HepG2 (cell line): Measurements from ENCODE around the gene KLHDC4. TPM values are rescaled to one million over a fixed set of nuclear protein-coding genes. Genes with fewer than 3 reads are reported as not detected.
"Not testable (repeated sequence)": the region's sequence is repeated elsewhere in the genome, so short reads cannot be mapped to it uniquely, and the experiment has no call there.

ENCODE experiments used
- ATAC-seq: fragments of 200-7000 bp; cut with Tn5 transposase; 3 replicates; pipeline ENCODE4 v1.9.1; 2020; ENCODE audit warnings: mild to moderate bottlenecking, moderate library complexity
- BruUV-seq: library from RNA; stranded (reverse); fragments of 400-500 nt; replicated peaks from 2 replicates; lab custom pipeline; 2021; lab: Mats Ljungman, UMichigan
- CTCF ChIA-PET: fragments of 300-600 bp; formaldehyde crosslinking; extraction: SDS; loops from one replicate; lab custom pipeline; 2021; ENCODE audit warnings: low total read pairs, inconsistent platforms, low intra/inter-chr PET ratio; lab: Yijun Ruan, JAX
- POLR2A ChIA-PET: fragments of 350-600 bp; sonication (Branson Sonifier 250); formaldehyde crosslinking; loops from one replicate; lab custom pipeline; 2020; ENCODE audit warnings: antibody characterized with exemption, inconsistent platforms; lab: Yijun Ruan, JAX
- DNase-seq: peaks from one replicate; pipeline ENCODE4 v3.0.0-alpha.2; 2015; ENCODE audit warnings: low spot score
- FAIRE-seq: peaks from 3 replicates; lab custom pipeline; 2011; peaks lifted over from hg19 to GRCh38; lab: Jason Lieb, UNC
- H2AFZ ChIP-seq: one replicate; pipeline ENCODE4 v1.6.1; 2011; ENCODE audit warnings: low read length, inconsistent platforms
- H3K27ac ChIP-seq: fragments of 300-600 bp; 3 replicates; pipeline ENCODE4 v1.8.0; 2011; ENCODE audit warnings: mixed run types, mild to moderate bottlenecking, mixed read lengths, low read length, inconsistent platforms; ENCODE audit not compliant: insufficient read depth; ENCODE audit errors: extremely low read length
- H3K27me3 ChIP-seq, 2 experiments: fragments of 200-600 bp in 1 of 2; 2 replicates in 1 of 2; 3 replicates in 1 of 2; pipeline versions ENCODE4 v1.6.0 to v1.8.0; 2011; ENCODE audit warnings: low read length in 2 of 2, mild to moderate bottlenecking in 2 of 2, moderate library complexity in 2 of 2, inconsistent platforms in 1 of 2; ENCODE audit not compliant: insufficient read depth in 2 of 2, control insufficient read depth in 1 of 2
- H3K36me3 ChIP-seq, 2 experiments: fragments of 200-600 bp in 1 of 2; replicated peaks in 1 of 2; 2 replicates in 1 of 2; 3 replicates in 1 of 2; pipeline versions ENCODE4 v1.5.1 to v1.8.0; 2011; ENCODE audit warnings: low read length in 2 of 2, inconsistent platforms in 1 of 2; ENCODE audit not compliant: insufficient read depth in 2 of 2, control insufficient read depth in 1 of 2
- H3K4me1 ChIP-seq: 2 replicates; pipeline ENCODE4 v1.5.1; 2012; ENCODE audit warnings: low read length, inconsistent platforms; ENCODE audit not compliant: insufficient read depth
- H3K4me2 ChIP-seq: 2 replicates; pipeline ENCODE4 v1.6.0; 2011; ENCODE audit warnings: low read depth, low read length, inconsistent platforms
- H3K4me3 ChIP-seq, 3 experiments: fragments of 200-600 bp in 1 of 3; sonication (generic), shearing (Covaris generic) in 1 of 3; replicated peaks in 1 of 3; 2 replicates each; pipeline ENCODE4 v1.5.1; 2011 to 2016; ENCODE audit warnings: low read length in 3 of 3, inconsistent platforms in 2 of 3, low read depth in 2 of 3, mild to moderate bottlenecking in 2 of 3, control low read depth in 1 of 3, mixed read lengths in 1 of 3; ENCODE audit not compliant: insufficient read depth in 1 of 3
- H3K79me2 ChIP-seq: one replicate; pipeline ENCODE4 v1.6.1; 2011; ENCODE audit warnings: low read length, inconsistent platforms; ENCODE audit not compliant: insufficient read depth
- H3K9ac ChIP-seq: 2 replicates; pipeline ENCODE4 v1.6.0; 2011; ENCODE audit warnings: mild to moderate bottlenecking, low read depth, low read length, inconsistent platforms; ENCODE audit not compliant: insufficient read depth
- H3K9me3 ChIP-seq: 2 replicates; pipeline ENCODE4 v1.5.1; 2012; ENCODE audit warnings: mild to moderate bottlenecking, low read length
- H4K20me1 ChIP-seq: 2 replicates; pipeline ENCODE4 v1.6.0; 2011; ENCODE audit warnings: inconsistent platforms, mild to moderate bottlenecking, low read length, moderate library complexity; ENCODE audit not compliant: insufficient read depth
- GFI1 ChIP-seq: sonication (generic); formaldehyde crosslinking; IDR thresholded peaks from 2 replicates; pipeline ENCODE4 v1.5.0; 2020; ENCODE audit warnings: missing genetic modification reagents, mild to moderate bottlenecking, borderline replicate concordance
- MIER3 ChIP-seq: IDR thresholded peaks from 2 replicates; pipeline ENCODE4 v1.6.1; 2016; ENCODE audit warnings: missing compliant biosample characterization, borderline replicate concordance
- RAD21 ChIP-seq: fragments of 450-650 bp; formaldehyde crosslinking; IDR thresholded peaks from 2 replicates; pipeline ENCODE4 v1.5.0; 2020; ENCODE audit warnings: mild to moderate bottlenecking
- SOX13 ChIP-seq, 3 experiments: fragments of 450-650 bp in 1 of 3; sonication (generic) in 1 of 3; formaldehyde crosslinking in 1 of 3; IDR thresholded peaks in 2 of 3; conservative IDR thresholded peaks in 1 of 3; 2 replicates each; pipeline versions ENCODE4 v1.5.0 to v1.6.1; 2016 to 2020; ENCODE audit warnings: antibody characterized with exemption in 1 of 3, mild to moderate bottlenecking in 1 of 3, missing compliant biosample characterization in 1 of 3, missing genetic modification reagents in 1 of 3, moderate library complexity in 1 of 3
- TBX3 ChIP-seq: fragments of 450-650 bp; IDR thresholded peaks from 2 replicates; pipeline ENCODE4 v1.6.1; 2017; ENCODE audit warnings: antibody characterized with exemption, mild to moderate bottlenecking, inconsistent platforms, borderline replicate concordance
- THAP9 ChIP-seq: sonication (generic); formaldehyde crosslinking; IDR thresholded peaks from 2 replicates; pipeline ENCODE4; 2020; ENCODE audit warnings: missing genetic modification reagents, mild to moderate bottlenecking, borderline replicate concordance
- THRA ChIP-seq: sonication (generic); formaldehyde crosslinking; IDR thresholded peaks from 2 replicates; pipeline ENCODE4 v1.4.0; 2020; ENCODE audit warnings: missing genetic modification reagents, borderline replicate concordance
- UBTF ChIP-seq: sonication (generic); formaldehyde crosslinking; IDR thresholded peaks from 2 replicates; pipeline ENCODE4 v1.4.0; 2020; ENCODE audit warnings: mild to moderate bottlenecking, missing genetic modification reagents
- ZNF350 ChIP-seq: sonication (generic); formaldehyde crosslinking; IDR thresholded peaks from 2 replicates; pipeline ENCODE4 v1.4.0; 2020; ENCODE audit warnings: mild to moderate bottlenecking, low read depth, missing genetic modification reagents, borderline replicate concordance
- ZNF792 ChIP-seq: IDR thresholded peaks from 2 replicates; pipeline ENCODE4 v1.6.1; 2016
- ZSCAN9 ChIP-seq: IDR thresholded peaks from 2 replicates; pipeline ENCODE4 v1.6.1; 2016; ENCODE audit warnings: borderline replicate concordance
- WGBS: methylation state at CpG from one replicate; pipeline ENCODE4 v1.1.6; 2017; ENCODE audit warnings: low lambda C conversion rate; 5-methylcytosine and 5-hydroxymethylcytosine counted together
- in situ Hi-C: cut with HindIII; loops from 2 replicates; pipeline ENCODE4 v1.10.0; 2017; ENCODE audit warnings: low pct_unique_long_range_greater_than_20kb; ENCODE audit not compliant: extremely low pct_ligation_motif_present
- intact Hi-C: fragments of 100-400 bp; cut with micrococcal nuclease; formaldehyde crosslinking; loops from one replicate; pipeline ENCODE4 v1.10.0; 2022; ENCODE audit not compliant: unreplicated experiment
- polyA plus RNA-seq, 8 experiments: library from polyadenylated mRNA; depleted of rRNA in 3 of 8; stranded (reverse) in 7 of 8; unstranded in 1 of 8; fragments of >200 nt; fragmentation: Illumina TruSeq in 4 of 8; extraction: Trizol in 4 of 8; gene quantifications; 2 replicates each; pipeline versions ENCODE4 v1.2.1 to v1.2.3, GENCODE V29; 2011 to 2016; ENCODE audit warnings: low read depth in 4 of 8, missing spikeins in 1 of 8, mixed read lengths in 1 of 8; ENCODE audit not compliant: insufficient read depth in 1 of 8
- total RNA-seq, 5 experiments: library from RNA; depleted of rRNA; stranded (reverse); fragments of >200 nt; fragmentation: Illumina TruSeq; extraction: Trizol; gene quantifications; 2 replicates each; pipeline ENCODE4 v1.2.3, GENCODE V29; 2016; ENCODE audit warnings: low read depth in 1 of 5

KLHDC4 gene
- total and polyA plus RNA-seq, 2 of the 13 experiments (the other 11 are each of a cell fraction or from before 2014, with no cell fraction given), result 18.7 to 31.8 TPM

GRCh38 chr16:87788730-87789436, 23.1 kb upstream of the KLHDC4 start (continued):
- peak; percentile 83 for TF ChIP-seq GFI1 (CRISPR knock-in tag)
- 0 out of 2 replicates have a peak, but pooled peaks have one; percentile 3 for TF ChIP-seq MIER3 (CRISPR knock-in tag)
- TF ChIP-seq ZNF792, result peak; percentile 33; the same call in 1 of the 2 replicates
- TF ChIP-seq THRA (CRISPR knock-in tag), result peak; percentile 27; the same call in 1 of the 2 replicates
- TF ChIP-seq TBX3, result peak; percentile 43; the same call in 1 of the 2 replicates
- not testable (repeated sequence) for TF ChIP-seq SOX13 (IDR thresholded peaks at IDR 0.05)
- peak in 1 of 2 experiments; percentile 57; a peak in 2 of 4 replicates for TF ChIP-seq SOX13 (CRISPR knock-in tag; conservative IDR thresholded peaks at IDR 0.05 in 1 of 2, IDR thresholded peaks at IDR 0.05 in 1 of 2)
- TF ChIP-seq ZSCAN9 (CRISPR knock-in tag), result 0 out of 2 replicates have a peak, but pooled peaks have one; percentile 25
- peak; percentile 24; the same call in 1 of the 2 replicates for TF ChIP-seq RAD21 (CRISPR knock-in tag)

- DNase-seq, intact Hi-C loops, H3K27me3 ChIP-seq, FAIRE-seq, H3K79me2 ChIP-seq, H3K9me3 ChIP-seq, CTCF ChIA-PET, H3K4me3 ChIP-seq, H3K36me3 ChIP-seq, ATAC-seq, H4K20me1 ChIP-seq, H2AFZ ChIP-seq, BruUV-seq, in situ Hi-C loops: not testable (repeated sequence)
- Histone ChIP-seq H3K27ac (peak overlapping the region; percentile 88), H3K4me1 (peaks cover 72% of the 10 kb centered on the region), H3K4me2 (0 out of 2 replicates have a peak overlapping the region, but pooled peaks have one; percentile 82), H3K9ac (0 out of 2 replicates have a peak overlapping the region, but pooled peaks have one; percentile 76)
- 94% methylated on average over 2 of the region's 2 CpGs for WGBS
- POLR2A ChIA-PET, result interaction anchor here (1.0 to 5.1 kb wide), 5 partner anchors 7 to 83 kb away, joined by 3 to 63 read pairs (median 5); partner anchors contain the start of gene SLC7A5
- TF ChIP-seq UBTF (CRISPR knock-in tag), result 0 out of 2 replicates have a peak, but pooled peaks have one; percentile 31
- 0 out of 2 replicates have a peak, but pooled peaks have one; percentile 43 for TF ChIP-seq THAP9 (CRISPR knock-in tag)
- 0 out of 2 replicates have a peak, but pooled peaks have one; percentile 70 for TF ChIP-seq ZNF350
Measured at GRCh38 chr16:87787451-87788091, 21.8 kb upstream of the KLHDC4 start.
